WTC11 (cell line): ENCODE results near the gene C17orf113. TPM values are rescaled to one million over a fixed set of nuclear protein-coding genes. Genes with fewer than 3 reads are reported as not detected.

Experiments
- CDX4 ChIP-seq: fragments of 250-450 bp; sonication (Bioruptor Pico); IDR thresholded peaks from 2 replicates; pipeline ENCODE4 v1.9.0; 2021; ENCODE audit warnings: moderate library complexity, mild to moderate bottlenecking, inconsistent platforms, borderline replicate concordance
- E2F1 ChIP-seq: sonication (generic); formaldehyde crosslinking; IDR thresholded peaks from 2 replicates; pipeline ENCODE4 v1.8.0; 2022; ENCODE audit warnings: mild to moderate bottlenecking, missing genetic modification reagents
- ELF4 ChIP-seq: sonication (generic); formaldehyde crosslinking; IDR thresholded peaks from 2 replicates; pipeline ENCODE4 v1.8.1; 2022; ENCODE audit warnings: low read depth, mild to moderate bottlenecking, moderate library complexity, missing genetic modification reagents
- FOXP1 ChIP-seq: sonication (generic); formaldehyde crosslinking; IDR thresholded peaks from 2 replicates; pipeline ENCODE4 v1.8.0; 2022; ENCODE audit warnings: missing genetic modification reagents, mild to moderate bottlenecking, moderate library complexity, borderline replicate concordance
- GTF2I ChIP-seq: fragments of 250-450 bp; sonication (Bioruptor Pico); conservative IDR thresholded peaks from 2 replicates; pipeline ENCODE4 v1.4.0; 2021; ENCODE audit warnings: mild to moderate bottlenecking
- IRF2 ChIP-seq: sonication (generic); formaldehyde crosslinking; IDR thresholded peaks from 2 replicates; pipeline ENCODE4 v1.8.0; 2022; ENCODE audit warnings: low read depth, missing genetic modification reagents, borderline replicate concordance
- JUN ChIP-seq: sonication (generic); formaldehyde crosslinking; IDR thresholded peaks from 2 replicates; pipeline ENCODE4 v1.8.0; 2023; ENCODE audit warnings: mild to moderate bottlenecking, missing genetic modification reagents
- KAT7 ChIP-seq: sonication (generic); formaldehyde crosslinking; IDR thresholded peaks from 2 replicates; pipeline ENCODE4 v1.8.1; 2023; ENCODE audit warnings: missing genetic modification reagents, mild to moderate bottlenecking, borderline replicate concordance
- MXD4 ChIP-seq: fragments of 250-450 bp; sonication (Bioruptor Pico); IDR thresholded peaks from 2 replicates; pipeline ENCODE4 v1.8.0; 2021; ENCODE audit warnings: mild to moderate bottlenecking, moderate library complexity, borderline replicate concordance
- NR1H2 ChIP-seq: sonication (generic); formaldehyde crosslinking; IDR thresholded peaks from 2 replicates; pipeline ENCODE4 v1.9.0; 2021; ENCODE audit warnings: mild to moderate bottlenecking, moderate library complexity, missing genetic modification reagents
- NR2C2 ChIP-seq: sonication (generic); formaldehyde crosslinking; IDR thresholded peaks from 2 replicates; pipeline ENCODE4 v1.8.0; 2022; ENCODE audit warnings: mild to moderate bottlenecking, missing genetic modification reagents
- NR3C1 ChIP-seq: sonication (generic); formaldehyde crosslinking; conservative IDR thresholded peaks from 2 replicates; pipeline ENCODE4 v1.8.1; 2023; ENCODE audit warnings: low read depth, mild to moderate bottlenecking, missing genetic modification reagents
- PRRX2 ChIP-seq: fragments of 250-450 bp; sonication (Bioruptor Pico); IDR thresholded peaks from 2 replicates; pipeline ENCODE4 v1.8.0; 2021; ENCODE audit warnings: mild to moderate bottlenecking
- RORB ChIP-seq: fragments of 250-450 bp; sonication (Bioruptor Pico); IDR thresholded peaks from 2 replicates; pipeline ENCODE4 v1.9.0; 2021; ENCODE audit warnings: mild to moderate bottlenecking
- SMAD4 ChIP-seq: sonication (generic); formaldehyde crosslinking; IDR thresholded peaks from 2 replicates; pipeline ENCODE4 v1.8.0; 2022; ENCODE audit warnings: mild to moderate bottlenecking, missing genetic modification reagents
- SOX15 ChIP-seq: fragments of 250-450 bp; sonication (Bioruptor Pico); IDR thresholded peaks from 2 replicates; pipeline ENCODE4 v1.9.0; 2021; ENCODE audit warnings: mild to moderate bottlenecking
- TCF7 ChIP-seq: sonication (generic); formaldehyde crosslinking; IDR thresholded peaks from 2 replicates; pipeline ENCODE4 v1.8.0; 2022; ENCODE audit warnings: mild to moderate bottlenecking, low read depth, missing genetic modification reagents, moderate library complexity
- USF2 ChIP-seq: sonication (generic); formaldehyde crosslinking; IDR thresholded peaks from 2 replicates; pipeline ENCODE4 v1.8.1; 2023; ENCODE audit warnings: mild to moderate bottlenecking, missing genetic modification reagents, moderate library complexity
- ZNF121 ChIP-seq: sonication (generic); formaldehyde crosslinking; IDR thresholded peaks from 2 replicates; pipeline ENCODE4 v1.8.0; 2023; ENCODE audit warnings: missing genetic modification reagents
- ZNF138 ChIP-seq: sonication (generic); formaldehyde crosslinking; conservative IDR thresholded peaks from 2 replicates; pipeline ENCODE4 v1.8.1; 2022; ENCODE audit warnings: mild to moderate bottlenecking, moderate library complexity, missing genetic modification reagents
- ZNF263 ChIP-seq: sonication (generic); formaldehyde crosslinking; IDR thresholded peaks from 2 replicates; pipeline ENCODE4 v1.8.1; 2022; ENCODE audit warnings: low read depth, mild to moderate bottlenecking, moderate library complexity, missing genetic modification reagents
- ZNF396 ChIP-seq: fragments of 250-450 bp; sonication (Bioruptor Pico); IDR thresholded peaks from 2 replicates; pipeline ENCODE4 v1.8.0; 2021; ENCODE audit warnings: mild to moderate bottlenecking, moderate library complexity, borderline replicate concordance
- ZNF423 ChIP-seq: fragments of 250-450 bp; sonication (Bioruptor Pico); IDR thresholded peaks from 2 replicates; pipeline ENCODE4 v2.1.2; 2022; ENCODE audit warnings: mild to moderate bottlenecking, moderate library complexity
- ZNF512 ChIP-seq: sonication (generic); formaldehyde crosslinking; IDR thresholded peaks from 2 replicates; pipeline ENCODE4 v1.8.1; 2022; ENCODE audit warnings: missing genetic modification reagents, borderline replicate concordance
- ZNF671 ChIP-seq: fragments of 250-450 bp; sonication (Bioruptor Pico); IDR thresholded peaks from 2 replicates; pipeline ENCODE4 v1.8.0; 2021; ENCODE audit warnings: mild to moderate bottlenecking
- total RNA-seq: library from RNA; stranded (reverse); gene quantifications from 3 replicates; pipeline ENCODE4 v1.2.3, GENCODE V29; 2021
- TF ChIP-seq, protein P1 (sequence below): sonication (generic); formaldehyde crosslinking; IDR thresholded peaks from 2 replicates; pipeline ENCODE4 v1.8.0; 2023; ENCODE audit warnings: missing genetic modification reagents, mild to moderate bottlenecking, borderline replicate concordance
- TF ChIP-seq, protein P2 (sequence below): fragments of 250-450 bp; sonication (Bioruptor Pico); IDR thresholded peaks from 2 replicates; pipeline ENCODE4 v1.8.0; 2021; ENCODE audit warnings: mild to moderate bottlenecking

C17orf113 gene
- total RNA-seq, 1 experiment from 2014 or later: 1.9 TPM

DNA sequence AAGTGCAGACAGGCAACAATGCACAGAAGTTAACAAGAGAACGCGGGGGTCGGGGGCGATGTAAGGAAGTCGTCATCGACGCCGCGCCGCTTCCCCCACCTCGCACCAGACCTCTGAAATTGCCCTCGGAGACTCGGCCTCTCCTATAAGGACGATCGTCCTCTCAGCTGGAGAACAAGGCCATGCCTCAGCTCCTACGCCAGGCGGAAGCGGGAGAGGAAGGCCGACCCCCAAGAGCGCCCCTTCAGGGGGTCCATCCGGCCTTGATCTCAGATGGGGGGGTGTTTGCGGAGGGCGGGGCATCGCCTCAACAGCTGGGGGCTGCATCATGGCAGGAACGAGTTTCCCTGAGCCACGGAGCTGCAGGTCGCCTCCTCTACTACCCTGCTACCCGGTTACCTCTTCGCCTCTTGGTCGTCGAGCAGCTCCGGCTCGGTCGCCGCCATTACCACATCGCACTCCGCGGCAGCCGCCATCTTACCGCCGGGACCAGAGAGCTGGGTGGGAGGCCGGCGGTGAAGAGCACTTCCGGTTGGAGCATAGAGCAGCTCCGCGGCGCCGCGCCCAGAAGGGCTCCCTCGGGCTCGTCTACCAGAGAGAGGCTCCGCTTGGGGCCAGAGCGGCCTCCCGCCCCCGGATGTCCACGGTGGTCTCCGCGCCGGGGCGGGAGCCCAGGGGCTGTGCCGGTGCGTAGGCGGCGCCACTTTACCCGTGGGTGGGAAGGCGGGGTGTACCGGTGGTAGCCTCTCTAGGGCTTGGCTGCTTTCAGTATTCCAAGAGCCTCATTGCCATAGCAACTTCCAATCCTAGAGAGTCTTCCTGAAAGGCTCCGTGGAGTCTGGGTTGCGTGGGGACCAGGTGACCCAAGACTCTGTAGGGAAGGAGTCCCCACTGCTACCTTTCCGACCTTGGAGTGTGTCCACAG lies 33.2 kb downstream of the C17orf113 start, which contains the start of gene DNAJC7 (continued):
- TF ChIP-seq CDX4 (CRISPR knock-in tag): no peak
- TF ChIP-seq ZNF121 (CRISPR knock-in tag): no peak
- TF ChIP-seq ZNF396 (CRISPR knock-in tag): no peak
- no peak for TF ChIP-seq SOX15 (CRISPR knock-in tag)
- TF ChIP-seq E2F1 (CRISPR knock-in tag): no peak
- no peak for TF ChIP-seq ZNF512 (CRISPR knock-in tag)
- TF ChIP-seq GTF2I (CRISPR knock-in tag): no peak
- TF ChIP-seq, protein P1, sequence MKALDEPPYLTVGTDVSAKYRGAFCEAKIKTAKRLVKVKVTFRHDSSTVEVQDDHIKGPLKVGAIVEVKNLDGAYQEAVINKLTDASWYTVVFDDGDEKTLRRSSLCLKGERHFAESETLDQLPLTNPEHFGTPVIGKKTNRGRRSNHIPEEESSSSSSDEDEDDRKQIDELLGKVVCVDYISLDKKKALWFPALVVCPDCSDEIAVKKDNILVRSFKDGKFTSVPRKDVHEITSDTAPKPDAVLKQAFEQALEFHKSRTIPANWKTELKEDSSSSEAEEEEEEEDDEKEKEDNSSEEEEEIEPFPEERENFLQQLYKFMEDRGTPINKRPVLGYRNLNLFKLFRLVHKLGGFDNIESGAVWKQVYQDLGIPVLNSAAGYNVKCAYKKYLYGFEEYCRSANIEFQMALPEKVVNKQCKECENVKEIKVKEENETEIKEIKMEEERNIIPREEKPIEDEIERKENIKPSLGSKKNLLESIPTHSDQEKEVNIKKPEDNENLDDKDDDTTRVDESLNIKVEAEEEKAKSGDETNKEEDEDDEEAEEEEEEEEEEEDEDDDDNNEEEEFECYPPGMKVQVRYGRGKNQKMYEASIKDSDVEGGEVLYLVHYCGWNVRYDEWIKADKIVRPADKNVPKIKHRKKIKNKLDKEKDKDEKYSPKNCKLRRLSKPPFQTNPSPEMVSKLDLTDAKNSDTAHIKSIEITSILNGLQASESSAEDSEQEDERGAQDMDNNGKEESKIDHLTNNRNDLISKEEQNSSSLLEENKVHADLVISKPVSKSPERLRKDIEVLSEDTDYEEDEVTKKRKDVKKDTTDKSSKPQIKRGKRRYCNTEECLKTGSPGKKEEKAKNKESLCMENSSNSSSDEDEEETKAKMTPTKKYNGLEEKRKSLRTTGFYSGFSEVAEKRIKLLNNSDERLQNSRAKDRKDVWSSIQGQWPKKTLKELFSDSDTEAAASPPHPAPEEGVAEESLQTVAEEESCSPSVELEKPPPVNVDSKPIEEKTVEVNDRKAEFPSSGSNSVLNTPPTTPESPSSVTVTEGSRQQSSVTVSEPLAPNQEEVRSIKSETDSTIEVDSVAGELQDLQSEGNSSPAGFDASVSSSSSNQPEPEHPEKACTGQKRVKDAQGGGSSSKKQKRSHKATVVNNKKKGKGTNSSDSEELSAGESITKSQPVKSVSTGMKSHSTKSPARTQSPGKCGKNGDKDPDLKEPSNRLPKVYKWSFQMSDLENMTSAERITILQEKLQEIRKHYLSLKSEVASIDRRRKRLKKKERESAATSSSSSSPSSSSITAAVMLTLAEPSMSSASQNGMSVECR (CRISPR knock-in tag): peak; percentile 80; the same call in 1 of the 2 replicates
- TF ChIP-seq ZNF263 (CRISPR knock-in tag): no peak
- TF ChIP-seq JUN (CRISPR knock-in tag): 0 out of 2 replicates have a peak, but pooled peaks have one; percentile 16
- no peak for TF ChIP-seq KAT7 (CRISPR knock-in tag)
- no peak for TF ChIP-seq USF2
- no peak for TF ChIP-seq NR2C2
- no peak; the same call in 1 of the 2 replicates for TF ChIP-seq SMAD4 (CRISPR knock-in tag)
- peak; percentile 83; the same call in 1 of the 2 replicates for TF ChIP-seq FOXP1 (CRISPR knock-in tag)
- TF ChIP-seq ZNF138 (CRISPR knock-in tag): no peak
- TF ChIP-seq NR1H2 (CRISPR knock-in tag): no peak
- no peak for TF ChIP-seq RORB (CRISPR knock-in tag)
- no peak for TF ChIP-seq ELF4 (CRISPR knock-in tag)
- no peak for TF ChIP-seq PRRX2 (CRISPR knock-in tag)
- TF ChIP-seq ZNF423 (CRISPR knock-in tag): peak; percentile 95
- TF ChIP-seq TCF7 (CRISPR knock-in tag): no peak
- TF ChIP-seq ZNF671 (CRISPR knock-in tag): no peak
- no peak for TF ChIP-seq NR3C1 (CRISPR knock-in tag)
- no peak for TF ChIP-seq MXD4 (CRISPR knock-in tag)
- TF ChIP-seq IRF2 (CRISPR knock-in tag): no peak
- TF ChIP-seq, protein P2, sequence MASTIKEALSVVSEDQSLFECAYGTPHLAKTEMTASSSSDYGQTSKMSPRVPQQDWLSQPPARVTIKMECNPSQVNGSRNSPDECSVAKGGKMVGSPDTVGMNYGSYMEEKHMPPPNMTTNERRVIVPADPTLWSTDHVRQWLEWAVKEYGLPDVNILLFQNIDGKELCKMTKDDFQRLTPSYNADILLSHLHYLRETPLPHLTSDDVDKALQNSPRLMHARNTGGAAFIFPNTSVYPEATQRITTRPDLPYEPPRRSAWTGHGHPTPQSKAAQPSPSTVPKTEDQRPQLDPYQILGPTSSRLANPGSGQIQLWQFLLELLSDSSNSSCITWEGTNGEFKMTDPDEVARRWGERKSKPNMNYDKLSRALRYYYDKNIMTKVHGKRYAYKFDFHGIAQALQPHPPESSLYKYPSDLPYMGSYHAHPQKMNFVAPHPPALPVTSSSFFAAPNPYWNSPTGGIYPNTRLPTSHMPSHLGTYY (CRISPR knock-in tag): no peak
